Endothelial cell of umbilical vein (primary cell): ENCODE results near the gene DIAPH3. TPM values are rescaled to one million over a fixed set of nuclear protein-coding genes. Genes with fewer than 3 reads are reported as not detected.
A peak's percentile ranks its signal among the peaks of the same experiment; 100 is the strongest.

Experiments used
- BruUV-seq: library from RNA; stranded (reverse); fragments of 400-500 nt; replicated peaks from 2 replicates; lab custom pipeline; 2021; lab: Mats Ljungman, UMichigan
- CTCF ChIA-PET: fragments of 300-600, 350-600 bp; sonication (Branson Sonifier 250); formaldehyde crosslinking; loops from one replicate; lab custom pipeline; 2021; ENCODE audit warnings: antibody characterized with exemption, inconsistent platforms; lab: Charles Lee
- POLR2A ChIA-PET: fragments of 300-600, 350-600 bp; sonication (Branson Sonifier 250); formaldehyde crosslinking; loops from one replicate; lab custom pipeline; 2021; ENCODE audit warnings: antibody characterized with exemption, inconsistent platforms; lab: Charles Lee
- DNase-seq: peaks from one replicate; pipeline ENCODE4 v3.0.0-alpha.2; 2011; ENCODE audit warnings: low read depth, low spot score
- FAIRE-seq: peaks from 2 replicates; lab custom pipeline; 2011; peaks lifted over from hg19 to GRCh38; lab: Jason Lieb, UNC
- H2AFZ ChIP-seq: 2 replicates; pipeline ENCODE4 v1.6.0; 2012; ENCODE audit warnings: low read depth, low read length, control low read depth, inconsistent platforms
- H3K27ac ChIP-seq: 2 replicates; pipeline ENCODE4 v1.5.1; 2011; ENCODE audit warnings: low read depth, mild to moderate bottlenecking, control low read depth, low read length, moderate library complexity; ENCODE audit not compliant: insufficient read depth
- H3K27me3 ChIP-seq, 2 experiments: 2 replicates each; pipeline versions ENCODE4 v1.6.0 to v1.6.1; 2011; ENCODE audit warnings: low read length in 2 of 2, mixed read lengths in 1 of 2; ENCODE audit not compliant: control insufficient read depth in 2 of 2, insufficient read depth in 2 of 2
- H3K36me3 ChIP-seq, 2 experiments: 2 replicates in 1 of 2; 3 replicates in 1 of 2; pipeline ENCODE4 v1.5.1; 2011; ENCODE audit warnings: low read length in 2 of 2, mild to moderate bottlenecking in 1 of 2, moderate library complexity in 1 of 2; ENCODE audit not compliant: control insufficient read depth in 2 of 2, insufficient read depth in 2 of 2; ENCODE audit errors: extremely low read depth in 1 of 2
- H3K4me1 ChIP-seq: 3 replicates; pipeline ENCODE4 v1.5.1; 2011; ENCODE audit warnings: mild to moderate bottlenecking, low read length; ENCODE audit not compliant: control insufficient read depth, insufficient read depth; ENCODE audit errors: extremely low read depth
- H3K4me2 ChIP-seq: 2 replicates; pipeline ENCODE4 v1.6.1; 2011; ENCODE audit warnings: low read length, control low read depth, mixed read lengths; ENCODE audit not compliant: insufficient read depth
- H3K4me3 ChIP-seq, 3 experiments: fragments of 200-600 bp in 1 of 3; sonication (generic), shearing (Covaris generic) in 1 of 3; replicated peaks in 1 of 3; 2 replicates each; pipeline ENCODE4 v1.5.1; 2011 to 2016; ENCODE audit warnings: control low read depth in 3 of 3, low read length in 3 of 3, mild to moderate bottlenecking in 2 of 3, inconsistent platforms in 1 of 3, low read depth in 1 of 3, moderate library complexity in 1 of 3; ENCODE audit not compliant: insufficient read depth in 1 of 3
- H3K79me2 ChIP-seq: 2 replicates; pipeline ENCODE4 v1.6.0; 2012; ENCODE audit warnings: low read length, inconsistent platforms; ENCODE audit not compliant: control insufficient read depth, insufficient read depth
- H3K9ac ChIP-seq: replicated peaks from 2 replicates; pipeline ENCODE3; 2011; ENCODE audit warnings: low read length, control low read depth; ENCODE audit not compliant: insufficient read depth; ENCODE audit errors: extremely low read depth
- H3K9me1 ChIP-seq: replicated peaks from 3 replicates; pipeline ENCODE4 v1.6.0; 2011; ENCODE audit warnings: mild to moderate bottlenecking, low read length; ENCODE audit not compliant: control insufficient read depth, insufficient read depth; ENCODE audit errors: extremely low read depth
- H3K9me3 ChIP-seq: replicated peaks from 2 replicates; pipeline ENCODE4 v1.5.1; 2012; ENCODE audit warnings: low read length, inconsistent platforms; ENCODE audit not compliant: control insufficient read depth, insufficient read depth
- H4K20me1 ChIP-seq: replicated peaks from 2 replicates; pipeline ENCODE3; 2011; ENCODE audit warnings: mild to moderate bottlenecking, low read length; ENCODE audit not compliant: control insufficient read depth, insufficient read depth; ENCODE audit errors: extremely low read depth
- CTCF ChIP-seq, 2 donors: IDR thresholded peaks; 1 replicate in 1 of 2; 2 replicates in 1 of 2; pipeline ENCODE4 v1.5.1; 2011; ENCODE audit warnings: low read length in 2 of 2, mild to moderate bottlenecking in 2 of 2, moderate library complexity in 2 of 2, control low read depth in 1 of 2, inconsistent platforms in 1 of 2, low read depth in 1 of 2; ENCODE audit not compliant: insufficient read depth in 1 of 2; ENCODE audit errors: extremely low read depth in 1 of 2
- EZH2 ChIP-seq: IDR thresholded peaks from 2 replicates; pipeline ENCODE4 v1.6.1; 2012; ENCODE audit warnings: borderline replicate concordance, low read depth, mild to moderate bottlenecking, moderate library complexity, low read length, inconsistent platforms; ENCODE audit not compliant: severe bottlenecking
- FOS ChIP-seq: IDR thresholded peaks from 2 replicates; pipeline ENCODE4 v1.6.1; 2011; ENCODE audit warnings: mild to moderate bottlenecking, low read length, moderate library complexity, borderline replicate concordance; ENCODE audit not compliant: insufficient read depth
- GATA2 ChIP-seq: IDR thresholded peaks from 2 replicates; pipeline ENCODE4 v1.7.0; 2011; ENCODE audit warnings: low read depth, mild to moderate bottlenecking, moderate library complexity, mixed read lengths, low read length; ENCODE audit not compliant: insufficient read length, insufficient read depth
- MYC ChIP-seq: IDR thresholded peaks from one replicate; pipeline ENCODE4 v1.6.1; 2011; ENCODE audit warnings: mild to moderate bottlenecking, low read depth, low read length
- POLR2A ChIP-seq: IDR thresholded peaks from 2 replicates; pipeline ENCODE4 v1.6.1; 2012; ENCODE audit warnings: low read depth, mild to moderate bottlenecking, control low read depth, low read length
- POLR2AphosphoS5 ChIP-seq: IDR thresholded peaks from 2 replicates; pipeline ENCODE4 v1.6.1; 2012; ENCODE audit warnings: low read depth, mild to moderate bottlenecking, control low read depth, low read length, moderate library complexity; ENCODE audit not compliant: insufficient read depth
- dilution Hi-C: fragments of 300-500 bp; cut with MboI; formaldehyde crosslinking; loops from one replicate; pipeline ENCODE4 v1.15.0; 2019; ENCODE audit warnings: low sequenced_read_pairs; ENCODE audit not compliant: extremely low pct_ligation_motif_present
- intact Hi-C: fragments of 100-400 bp; cut with micrococcal nuclease; formaldehyde crosslinking; loops from one replicate; pipeline ENCODE4 v1.10.0; 2022
- polyA plus RNA-seq, 4 experiments: library from polyadenylated mRNA; depleted of rRNA in 3 of 4; stranded (reverse) in 3 of 4; unstranded in 1 of 4; fragments of >200 nt; gene quantifications; 2 replicates each; pipeline versions ENCODE4 v1.2.1 to v1.2.3, GENCODE V29; 2011 to 2012; ENCODE audit warnings: missing spikeins in 1 of 4
- total RNA-seq: library from RNA; stranded (reverse); gene quantifications from 2 replicates; pipeline ENCODE4 v1.2.3, GENCODE V29; 2021
- TF ChIP-seq, protein P1 (sequence below): IDR thresholded peaks from 2 replicates; pipeline ENCODE4 v1.6.1; 2011; ENCODE audit not compliant: insufficient read depth, insufficient read length

DIAPH3 gene
- total and polyA plus RNA-seq, 2 donors (not counting 3 experiments of a cell fraction or from before 2014, with no cell fraction given) = 9.9 to 44.0 TPM

- POLR2A ChIA-PET = no interaction called here
- BruUV-seq = no TSS peak
Observed at GRCh38 chr13:60150538-60150937, 13.2 kb downstream of the DIAPH3 start.

More at GRCh38 chr13:60150538-60150937, 13.2 kb downstream of the DIAPH3 start:
- no peaks in the 10 kb centered on the region for H3K27me3 ChIP-seq
- no peak overlapping the region for H3K4me2 ChIP-seq
- no peaks in the 10 kb centered on the region for H4K20me1 ChIP-seq
- dilution Hi-C loops (no loop called here), intact Hi-C loops (no loop called here)
- no peaks in the 10 kb centered on the region for H3K9me3 ChIP-seq
- TF ChIP-seq CTCF (IDR thresholded peaks at IDR 0.05; ENCODE audit: extremely low read depth in 1 of 2, insufficient read depth in 1 of 2, low read depth in 1 of 2, low read length in 2 of 2) = no peak
- TF ChIP-seq FOS = no peak
- TF ChIP-seq GATA2 = no peak
- no peak for TF ChIP-seq POLR2AphosphoS5
- TF ChIP-seq, protein P1, sequence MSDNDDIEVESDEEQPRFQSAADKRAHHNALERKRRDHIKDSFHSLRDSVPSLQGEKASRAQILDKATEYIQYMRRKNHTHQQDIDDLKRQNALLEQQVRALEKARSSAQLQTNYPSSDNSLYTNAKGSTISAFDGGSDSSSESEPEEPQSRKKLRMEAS = no peak
- no peak for TF ChIP-seq EZH2
- TF ChIP-seq MYC = no peak
- no peak for TF ChIP-seq POLR2A
- H3K36me3 ChIP-seq = no peaks in the 10 kb centered on the region
- no peak overlapping the region for H3K4me3 ChIP-seq
- FAIRE-seq (no peak), DNase-seq (no peak)
- no peak overlapping the region for H3K9ac ChIP-seq
- H3K9me1 ChIP-seq = peaks cover 2% of the 10 kb centered on the region
- peaks cover 98% of the 10 kb centered on the region for H3K79me2 ChIP-seq
- peaks cover 20% of the 10 kb centered on the region for H3K4me1 ChIP-seq
- CTCF ChIA-PET = interaction anchor here (1.0 kb wide), 1 partner anchor 12 kb away, joined by 4 read pairs; no protein-coding TSS in a partner anchor
- H3K27ac ChIP-seq = no peak overlapping the region
- H2AFZ ChIP-seq = peak overlapping the region; percentile 32
